ENCODE results near the gene RTL1.

Gene RTL1

DNA sequence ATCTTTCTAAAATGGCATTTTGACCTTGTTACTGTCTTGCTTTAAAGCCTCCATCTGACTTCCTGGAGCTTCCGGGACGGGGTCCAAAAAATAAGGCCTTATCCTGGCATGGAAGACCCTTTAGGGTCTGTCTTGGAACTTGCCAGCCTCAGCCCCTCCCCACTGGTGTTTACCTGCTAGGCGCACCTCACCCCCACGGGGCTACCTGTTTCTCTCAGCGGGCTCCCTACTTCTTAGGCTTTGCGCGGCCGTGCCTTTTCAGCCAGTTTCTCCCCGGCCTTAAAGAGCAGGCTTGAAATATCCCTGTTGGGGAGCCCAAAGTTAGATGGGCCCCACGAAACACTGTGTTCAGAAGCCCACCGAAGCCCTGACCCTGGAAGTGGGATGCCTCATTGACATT, 5.1 kb downstream of the RTL1 start:
- no peak for DNase-seq

DNA sequence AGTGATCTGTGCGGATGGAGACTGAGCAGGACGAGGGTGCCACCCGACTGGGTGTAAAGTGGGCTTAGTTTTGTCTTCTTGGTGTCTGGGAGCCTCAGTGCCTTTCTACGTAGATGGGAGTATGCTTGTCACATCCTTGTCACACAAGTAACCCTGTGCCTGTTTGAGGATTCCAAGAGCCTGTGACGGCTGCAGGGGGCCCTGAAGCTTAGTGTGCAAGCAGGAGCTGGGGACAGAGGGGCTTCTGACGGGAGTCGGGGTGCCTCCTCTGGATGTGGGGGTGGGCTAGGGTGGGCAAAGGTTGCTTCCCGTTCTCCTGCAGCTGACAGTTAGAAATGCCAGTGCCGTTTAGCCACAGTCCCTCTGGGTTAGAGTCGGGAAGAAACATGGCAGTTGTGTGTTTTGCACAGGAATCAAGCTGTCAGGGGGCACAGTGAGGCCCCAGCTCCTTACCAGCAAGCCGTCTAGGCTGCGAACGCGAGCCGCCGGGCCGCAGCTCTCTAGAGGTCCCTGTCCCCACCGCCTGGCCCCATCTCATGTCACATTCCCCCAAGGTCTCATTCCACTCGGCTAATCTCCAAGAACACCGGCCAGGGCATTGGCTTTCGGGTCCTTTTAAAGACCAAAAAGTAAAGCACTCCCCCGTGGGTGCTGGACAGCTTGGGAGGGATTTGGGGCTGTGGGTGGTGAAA, 7.0 kb downstream of the RTL1 start:
- no peak for DNase-seq

DNA sequence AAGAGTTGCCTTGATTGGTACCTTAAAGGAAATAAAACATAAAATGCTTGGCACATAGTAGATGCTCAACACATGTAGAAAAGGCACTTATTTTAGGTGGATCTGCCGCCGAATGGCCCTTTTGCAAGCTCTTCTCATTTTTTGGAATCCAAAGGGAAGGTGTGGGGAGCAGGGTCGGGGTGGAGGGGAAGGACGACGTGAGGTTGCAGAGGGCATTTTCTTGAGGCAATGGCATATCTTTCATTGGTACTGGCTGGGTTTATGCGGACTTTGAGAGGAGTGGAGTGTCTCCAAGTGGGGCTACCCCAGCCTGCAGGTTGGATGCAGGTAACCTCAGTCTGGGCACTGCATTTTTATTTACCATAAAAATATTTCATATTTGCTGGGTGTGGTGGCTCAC, 8.1 kb downstream of the RTL1 start:
- no peak for DNase-seq

DNA sequence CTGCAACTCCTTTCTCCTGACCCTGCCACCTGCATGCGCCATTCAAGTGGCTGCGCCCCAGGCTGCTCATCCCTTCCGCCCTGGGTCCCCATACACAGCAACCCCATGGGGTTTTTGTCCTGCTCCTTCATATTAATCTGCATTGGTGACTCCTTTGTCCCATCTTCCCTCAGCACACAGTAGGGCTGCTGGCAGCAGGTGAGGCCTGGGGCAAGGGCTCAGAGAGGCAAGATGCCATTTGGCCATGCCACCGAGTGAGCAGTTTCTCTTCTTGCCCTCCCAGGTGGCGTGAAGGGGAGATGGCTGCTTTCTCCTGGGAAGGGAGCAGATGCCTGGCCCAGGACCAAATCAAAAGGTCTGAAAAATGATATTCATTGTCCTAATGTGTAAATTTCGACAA, 9.1 kb downstream of the RTL1 start:
- no peak for DNase-seq

- no peak for DNase-seq
Observed at GRCh38 chr14:100893760-100894159, 9.8 kb downstream of the RTL1 start.

GRCh38 chr14:100893228-100893601, 10.3 kb downstream of the RTL1 start:
- no peak for DNase-seq

DNA sequence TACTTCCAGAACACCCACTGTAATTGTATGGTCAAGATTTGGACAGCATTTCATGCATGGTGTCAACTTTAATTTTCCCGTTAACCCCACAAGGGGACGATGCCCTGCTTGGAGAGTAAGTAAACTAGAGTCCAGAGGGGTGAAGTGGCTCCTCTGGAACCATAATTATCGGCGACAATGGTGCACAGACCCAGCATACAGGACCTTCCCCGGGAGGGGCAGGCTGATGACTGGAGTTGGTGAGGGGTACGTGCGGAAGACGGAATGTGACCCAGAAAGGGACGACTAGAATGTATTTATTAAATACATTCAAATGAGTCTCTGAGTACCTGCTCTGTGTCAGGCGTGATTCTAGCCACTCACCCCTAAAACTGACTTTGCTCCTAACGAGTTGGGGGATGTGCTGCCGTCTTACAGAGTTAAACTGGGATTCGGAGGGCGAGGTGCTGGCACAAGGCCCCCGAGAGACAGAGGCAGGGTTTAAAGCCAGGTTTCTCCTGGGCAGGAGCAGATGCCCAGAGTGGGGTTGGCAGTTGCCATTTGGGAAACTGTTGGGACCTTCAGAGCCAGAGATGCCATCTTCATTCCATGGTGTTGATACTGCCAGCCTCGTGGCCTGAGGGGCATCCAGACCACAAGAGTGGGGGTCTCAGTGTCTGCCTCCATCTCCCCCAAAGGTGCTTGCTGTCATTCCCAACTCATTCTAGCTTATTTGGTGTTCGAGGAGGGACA, 10.9 kb downstream of the RTL1 start:
- DNase-seq, result no peak

GRCh38 chr14:100891501-100892445, 11.7 kb downstream of the RTL1 start:
- no peak for DNase-seq

- DNase-seq, result no peak
Observed at GRCh38 chr14:100891051-100891450, 12.5 kb downstream of the RTL1 start.

DNA sequence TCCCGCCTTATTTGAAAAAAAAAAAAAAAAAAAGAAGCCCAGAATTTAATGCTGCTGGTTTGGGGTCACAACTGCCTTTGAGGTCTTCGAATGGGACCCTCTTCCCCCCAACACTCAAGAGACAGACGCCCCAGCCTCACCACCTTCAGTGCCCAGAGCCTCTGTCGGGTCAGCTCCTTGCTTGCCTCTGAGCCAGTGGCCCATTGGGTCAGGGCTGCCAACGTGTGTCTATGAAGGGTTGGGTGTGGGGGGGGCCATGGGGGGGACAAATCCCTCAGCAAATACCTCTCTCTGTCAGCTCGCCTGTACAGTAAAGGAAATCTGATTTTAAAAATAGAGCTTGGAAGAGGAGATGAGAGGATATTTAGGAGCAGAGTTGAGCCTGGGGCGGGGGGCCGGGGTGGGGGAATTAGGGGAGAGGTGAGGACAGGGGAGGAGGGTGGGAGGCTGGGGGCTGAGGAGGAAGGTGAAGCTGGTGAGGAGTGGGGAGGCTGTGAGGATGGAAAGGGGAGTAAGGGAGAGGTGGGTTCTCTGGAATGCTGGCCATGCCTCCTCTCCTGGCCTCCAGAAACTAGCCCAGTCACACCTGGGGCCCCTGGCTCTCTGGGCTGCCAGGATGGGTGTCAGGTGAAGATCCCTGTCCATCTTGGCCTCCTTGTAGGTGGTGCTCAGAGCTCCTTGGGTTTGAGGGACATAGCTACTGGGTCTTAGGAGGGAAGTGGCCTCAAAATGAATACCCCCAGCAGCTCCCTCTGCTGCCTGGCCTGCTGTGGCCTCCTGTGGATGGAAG, 13.3 kb downstream of the RTL1 start:
- no peak for DNase-seq

DNA sequence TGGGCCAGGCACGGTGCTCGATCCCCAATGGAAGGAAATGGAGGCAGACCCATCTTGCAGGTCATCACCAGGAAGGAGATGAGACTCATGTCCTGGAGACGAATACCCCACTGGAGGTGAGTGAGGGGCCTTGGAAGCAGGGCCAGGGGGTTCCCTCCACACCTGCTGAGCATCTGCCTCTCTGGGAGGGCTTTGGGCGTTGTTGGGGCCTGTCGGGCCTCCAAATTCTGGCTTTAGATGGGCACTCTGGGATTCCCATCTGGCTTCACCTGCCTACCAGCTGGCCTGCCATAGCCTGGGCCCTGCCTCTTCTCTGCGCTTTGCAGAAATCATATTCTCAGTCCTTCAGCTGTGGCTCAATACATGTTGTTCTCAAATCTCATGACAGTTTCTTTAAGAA, 13.9 kb downstream of the RTL1 start:
- DNase-seq, result no peak

- no peak for DNase-seq
Observed at GRCh38 chr14:100888789-100889315, 14.7 kb downstream of the RTL1 start.

DNA sequence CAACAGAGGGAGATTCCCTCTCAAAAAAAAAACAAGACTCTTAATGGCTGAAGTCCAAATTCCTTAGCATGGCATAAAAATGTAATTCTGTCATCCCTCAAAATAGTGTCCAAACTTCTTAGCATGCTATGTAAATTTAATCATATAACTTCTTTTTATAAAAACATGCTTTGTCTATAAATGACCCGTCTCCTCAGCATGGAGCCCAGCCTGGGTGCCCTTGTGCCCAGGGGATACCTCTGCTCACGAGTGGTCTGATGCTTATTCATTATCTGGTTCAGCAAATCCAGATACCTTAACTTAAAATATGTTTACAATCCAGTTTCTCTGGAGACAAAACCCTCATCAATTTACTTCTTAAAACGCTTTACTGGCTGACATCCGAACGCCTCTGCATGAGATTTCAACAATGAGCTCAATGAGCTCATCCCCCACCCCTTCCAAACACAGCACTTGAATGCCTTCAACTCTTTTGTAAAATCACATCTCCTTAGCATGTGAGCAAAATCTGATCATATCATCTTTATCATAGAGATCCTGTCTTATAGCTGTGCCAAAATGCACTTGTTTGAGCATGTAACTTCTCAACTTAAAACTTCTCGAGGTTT, 15.7 kb downstream of the RTL1 start:
- no peak for DNase-seq

- no peak for DNase-seq
Observed at GRCh38 chr14:100885617-100886016, 17.9 kb downstream of the RTL1 start.

DNA sequence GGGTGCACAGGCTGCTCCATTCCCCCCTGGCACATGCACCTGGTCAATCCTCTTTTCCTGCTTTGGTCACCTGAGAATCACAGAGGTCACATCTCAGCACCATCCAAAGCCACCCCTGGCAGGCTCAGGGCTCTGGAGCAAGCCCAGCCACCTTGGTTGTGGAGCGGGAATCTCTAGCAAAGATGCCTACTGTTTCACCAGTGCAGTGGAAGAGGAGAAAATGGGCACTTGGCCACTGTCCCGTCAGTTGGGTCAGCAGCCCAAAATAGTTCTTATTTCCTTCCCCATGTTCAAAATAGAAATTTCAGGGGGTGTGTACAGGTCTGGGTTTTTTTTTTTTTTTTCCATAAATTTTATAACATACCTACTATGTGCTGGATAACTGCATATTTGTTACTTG, 18.3 kb downstream of the RTL1 start:
- no peak for DNase-seq

DNA sequence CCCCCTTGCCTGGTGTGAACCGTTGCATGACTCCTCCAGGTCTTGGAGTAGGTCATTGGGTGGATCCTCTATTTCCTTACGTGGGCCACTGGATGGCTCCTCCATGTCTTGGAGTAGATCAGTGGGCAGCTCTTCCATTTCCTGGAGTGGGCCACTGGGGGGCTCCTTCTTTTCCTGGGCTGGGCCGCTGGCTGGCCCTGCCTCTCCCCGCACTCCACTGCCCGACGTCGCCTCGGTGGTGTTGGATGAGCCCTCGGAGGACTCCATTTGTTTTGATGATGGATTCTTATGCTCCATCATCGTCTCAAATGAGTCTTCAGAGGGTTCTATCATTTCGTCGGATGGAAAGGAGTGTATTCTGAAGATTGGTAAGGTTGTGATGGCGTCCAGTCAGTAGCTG, 19.1 kb downstream of the RTL1 start:
- DNase-seq, result no peak

DNA sequence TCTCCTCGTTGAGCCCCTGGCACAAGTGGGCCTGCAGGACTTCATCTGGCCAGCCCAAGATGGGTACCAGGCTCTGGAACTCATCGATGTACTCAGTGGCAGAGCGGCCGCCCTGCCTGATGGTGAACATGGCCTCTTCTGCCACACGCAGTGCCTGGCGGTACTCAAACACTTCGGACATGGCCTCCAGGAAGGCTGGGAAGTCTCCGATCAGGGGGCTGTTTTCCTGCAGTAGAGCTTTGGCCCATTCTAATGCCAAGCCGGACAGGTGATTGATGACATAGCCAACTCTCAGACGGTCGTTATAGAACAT, 19.8 kb downstream of the RTL1 start:
- no peak for DNase-seq

- DNase-seq, result no peak
Observed at GRCh38 chr14:100882991-100883788, 20.3 kb downstream of the RTL1 start.

DNA sequence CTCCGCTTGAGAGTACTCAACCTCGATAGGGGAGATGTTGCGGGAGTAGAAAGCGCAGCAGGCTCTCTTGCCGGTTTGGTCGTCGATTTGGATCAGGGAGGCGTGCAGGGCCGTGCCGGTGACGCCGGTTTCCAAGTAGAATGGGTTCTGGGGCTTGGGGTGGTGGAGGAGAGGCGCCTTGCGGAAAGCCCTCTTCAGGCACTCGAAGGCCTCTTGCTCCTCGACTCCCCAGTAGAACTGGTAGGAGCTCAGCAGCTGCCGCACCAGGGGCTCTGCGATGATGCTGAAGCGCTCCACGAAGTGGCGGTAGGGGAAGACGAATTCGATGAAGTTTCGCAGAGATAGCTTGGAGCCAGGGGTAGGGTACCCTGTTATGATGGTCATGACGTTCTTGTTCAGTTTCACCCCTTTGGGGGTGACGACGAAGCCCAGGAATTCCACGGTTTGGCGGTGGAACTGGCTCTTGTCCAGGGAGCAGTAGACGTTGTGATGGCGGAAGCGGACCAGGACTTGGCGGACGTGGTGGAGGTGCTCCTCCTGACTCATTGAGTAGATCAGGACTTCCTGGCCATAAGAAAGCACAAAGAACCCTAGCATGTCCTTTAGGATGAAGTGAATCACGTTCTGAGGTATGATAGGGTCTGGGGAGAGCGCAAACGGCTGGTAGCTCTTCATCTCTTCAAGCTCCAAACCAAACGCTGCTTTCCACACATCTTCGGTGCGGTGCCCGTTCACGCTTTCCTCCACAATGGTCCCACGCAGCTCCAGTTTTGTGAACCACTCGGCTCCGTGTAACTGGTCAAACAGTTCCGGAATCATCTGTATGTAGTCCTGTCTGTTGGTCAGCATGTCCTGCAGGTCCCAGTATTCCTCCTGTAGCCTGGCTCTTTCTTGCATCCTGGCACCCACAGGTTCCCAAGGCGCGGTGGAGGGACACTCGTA, 21.2 kb downstream of the RTL1 start:
- no peak for DNase-seq

Measured in fibroblast of skin of right biceps (primary cell).